ENCODE results near the gene DHX32. TPM values are rescaled to one million over a fixed set of nuclear protein-coding genes. Genes with fewer than 3 reads are reported as not detected.

DHX32 gene
- total RNA-seq, 1 donor from 2014 or later, result 48.1 TPM

- ATAC-seq (peak; percentile 94), DNase-seq (peak; percentile 96)
- intact Hi-C loops (cut with micrococcal nuclease), result loop anchor here (10.0 kb wide), 1 partner anchor 98 kb away; no protein-coding TSS in a partner anchor
Measured at GRCh38 chr10:125822878-125823662, 58.0 kb downstream of the DHX32 start, which contains the start of the genes BCCIP and UROS. TSS of gene BCCIP (plus strand) at chr10:125823546. CDS start at chr10:125823558, 12 bp downstream. TSS of gene UROS (minus strand) at chr10:125823258. CDS start at chr10:125816499, 6,759 bp downstream.

- intact Hi-C loops (cut with micrococcal nuclease), result loop anchor here (10.0 kb wide), 1 partner anchor 96 kb away; no protein-coding TSS in a partner anchor
- ATAC-seq, result no peak
- no peak for DNase-seq
Measured at GRCh38 chr10:125820701-125821100, 60.4 kb downstream of the DHX32 start.

- intact Hi-C loops (cut with micrococcal nuclease), result no loop called here
- no peak for DNase-seq
- no peak for ATAC-seq
Measured at GRCh38 chr10:125817337-125817946, 63.6 kb downstream of the DHX32 start.

- no peak for DNase-seq
- intact Hi-C loops (cut with micrococcal nuclease), result no loop called here
Measured at GRCh38 chr10:125816548-125816947, 64.5 kb downstream of the DHX32 start.

GRCh38 chr10:125815764-125816163 is 65.3 kb downstream of the DHX32 start:
- DNase-seq, result no peak
- intact Hi-C loops (cut with micrococcal nuclease), result no loop called here
- no peak for ATAC-seq

More at GRCh38 chr10:125816548-125816947, 64.5 kb downstream of the DHX32 start:
- ATAC-seq, result no peak

GRCh38 chr10:125812128-125812750 is 68.9 kb downstream of the DHX32 start:
- no peak for ATAC-seq

GRCh38 chr10:125811251-125811650 is 69.8 kb downstream of the DHX32 start:
- ATAC-seq (no peak), DNase-seq (no peak)

More at GRCh38 chr10:125812128-125812750, 68.9 kb downstream of the DHX32 start:
- intact Hi-C loops (cut with micrococcal nuclease), result no loop called here
- no peak for DNase-seq

GRCh38 chr10:125808047-125808446 is 73.0 kb downstream of the DHX32 start:
- DNase-seq, result no peak
- no peak for ATAC-seq
- intact Hi-C loops (cut with micrococcal nuclease), result no loop called here

More at GRCh38 chr10:125811251-125811650, 69.8 kb downstream of the DHX32 start:
- intact Hi-C loops (cut with micrococcal nuclease), result no loop called here

- intact Hi-C loops (cut with micrococcal nuclease), result no loop called here
- no peak for ATAC-seq
Measured at GRCh38 chr10:125802739-125803138, 78.4 kb downstream of the DHX32 start.

GRCh38 chr10:125802131-125802530 is 79.0 kb downstream of the DHX32 start:
- intact Hi-C loops (cut with micrococcal nuclease), result no loop called here
- ATAC-seq (no peak), DNase-seq (no peak)

More at GRCh38 chr10:125802739-125803138, 78.4 kb downstream of the DHX32 start:
- DNase-seq, result no peak

- ATAC-seq (no peak), DNase-seq (no peak)
- intact Hi-C loops (cut with micrococcal nuclease), result no loop called here
Measured at GRCh38 chr10:125801574-125801973, 79.5 kb downstream of the DHX32 start.

GRCh38 chr10:125799451-125800182 is 81.5 kb downstream of the DHX32 start:
- intact Hi-C loops (cut with micrococcal nuclease), result no loop called here
- no peak for DNase-seq
- no peak for ATAC-seq

GRCh38 chr10:125797994-125798662 is 83.0 kb downstream of the DHX32 start:
- ATAC-seq (no peak), DNase-seq (no peak)
- intact Hi-C loops (cut with micrococcal nuclease), result no loop called here

- no peak for DNase-seq
- intact Hi-C loops (cut with micrococcal nuclease), result no loop called here
- ATAC-seq, result no peak
Measured at GRCh38 chr10:125797424-125797823, 83.7 kb downstream of the DHX32 start.

- ATAC-seq (no peak), DNase-seq (no peak)
- intact Hi-C loops (cut with micrococcal nuclease), result no loop called here
Measured at GRCh38 chr10:125795637-125796190, 85.4 kb downstream of the DHX32 start.

- intact Hi-C loops (cut with micrococcal nuclease), result no loop called here
- DNase-seq, result peak; percentile 66
- peak; percentile 96 for ATAC-seq
Measured at GRCh38 chr10:125795128-125795527, 86.0 kb downstream of the DHX32 start.

GRCh38 chr10:125792342-125793300 is 88.5 kb downstream of the DHX32 start:
- DNase-seq, result no peak
- intact Hi-C loops (cut with micrococcal nuclease), result no loop called here
- ATAC-seq, result no peak
